ENCODE results near the gene MYH10.

MYH10 gene

DNA sequence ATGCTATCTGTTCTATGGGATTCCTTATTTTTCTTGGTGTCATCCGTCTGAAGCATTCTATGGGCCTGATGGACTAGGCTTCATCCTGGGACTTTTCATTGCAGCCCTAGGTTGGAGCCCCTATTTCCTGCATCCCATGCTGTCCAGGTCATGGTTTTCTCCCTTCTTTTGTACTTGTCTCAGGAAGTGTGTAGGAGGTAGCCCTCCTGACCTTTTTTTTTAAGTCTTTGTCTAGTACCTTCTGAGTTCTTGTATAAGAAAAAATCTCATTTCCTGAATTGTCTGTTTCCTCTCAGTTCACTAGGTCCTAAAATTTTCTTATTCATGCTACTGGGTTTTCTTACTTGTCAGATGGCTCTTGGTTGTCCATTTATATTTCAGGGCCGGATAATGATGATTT, 188.8 kb downstream of the MYH10 start:
- Histone ChIP-seq H3K4me3 (no peak overlapping the region), H3K27ac (no peak overlapping the region)
- TF ChIP-seq, protein P1, sequence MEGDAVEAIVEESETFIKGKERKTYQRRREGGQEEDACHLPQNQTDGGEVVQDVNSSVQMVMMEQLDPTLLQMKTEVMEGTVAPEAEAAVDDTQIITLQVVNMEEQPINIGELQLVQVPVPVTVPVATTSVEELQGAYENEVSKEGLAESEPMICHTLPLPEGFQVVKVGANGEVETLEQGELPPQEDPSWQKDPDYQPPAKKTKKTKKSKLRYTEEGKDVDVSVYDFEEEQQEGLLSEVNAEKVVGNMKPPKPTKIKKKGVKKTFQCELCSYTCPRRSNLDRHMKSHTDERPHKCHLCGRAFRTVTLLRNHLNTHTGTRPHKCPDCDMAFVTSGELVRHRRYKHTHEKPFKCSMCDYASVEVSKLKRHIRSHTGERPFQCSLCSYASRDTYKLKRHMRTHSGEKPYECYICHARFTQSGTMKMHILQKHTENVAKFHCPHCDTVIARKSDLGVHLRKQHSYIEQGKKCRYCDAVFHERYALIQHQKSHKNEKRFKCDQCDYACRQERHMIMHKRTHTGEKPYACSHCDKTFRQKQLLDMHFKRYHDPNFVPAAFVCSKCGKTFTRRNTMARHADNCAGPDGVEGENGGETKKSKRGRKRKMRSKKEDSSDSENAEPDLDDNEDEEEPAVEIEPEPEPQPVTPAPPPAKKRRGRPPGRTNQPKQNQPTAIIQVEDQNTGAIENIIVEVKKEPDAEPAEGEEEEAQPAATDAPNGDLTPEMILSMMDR (IDR thresholded peaks at IDR 0.05): no peak
- DNase-seq (ENCODE audit: low spot score): no peak

DNA sequence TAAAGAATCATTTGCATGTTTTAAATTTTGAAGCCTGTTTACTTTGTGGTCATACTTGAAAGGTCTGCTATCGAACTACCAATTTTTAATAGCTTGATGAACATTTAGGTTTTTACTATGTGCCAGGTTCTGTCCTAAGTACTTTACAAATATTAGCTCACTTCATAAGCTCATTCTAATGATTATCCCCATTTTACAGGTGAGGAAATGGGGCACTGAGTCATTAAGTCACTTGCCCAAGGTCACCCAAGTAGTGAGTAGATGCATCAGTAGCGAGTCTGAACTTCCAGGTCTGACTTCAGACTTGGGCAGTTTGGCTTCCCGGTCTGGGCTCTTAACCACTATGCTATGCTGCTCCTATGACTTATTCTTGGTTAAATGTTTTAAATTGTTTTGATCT, 190.8 kb downstream of the MYH10 start:
- no peak for DNase-seq (ENCODE audit: low spot score)
- TF ChIP-seq, protein P1 (IDR thresholded peaks at IDR 0.05): no peak
- H3K4me3 ChIP-seq: no peak overlapping the region
- H3K27ac ChIP-seq: no peak overlapping the region

- no peak overlapping the region for H3K27ac ChIP-seq
- no peak overlapping the region for H3K4me3 ChIP-seq
- TF ChIP-seq, protein P1 (IDR thresholded peaks at IDR 0.05): no peak
- DNase-seq (ENCODE audit: low spot score): no peak
Observed at GRCh38 chr17:8438441-8438840, 192.1 kb downstream of the MYH10 start.

GRCh38 chr17:8436844-8437171, 193.7 kb downstream of the MYH10 start:
- Histone ChIP-seq H3K27ac (peak overlapping the region; percentile 99), H3K4me3 (peak overlapping the region; percentile 91)
- TF ChIP-seq, protein P1 (IDR thresholded peaks at IDR 0.05): no peak
- DNase-seq (ENCODE audit: low spot score): no peak

- peak; percentile 89 for DNase-seq (ENCODE audit: low spot score)
- H3K27ac ChIP-seq: peak overlapping the region; percentile 99
- peak overlapping the region; percentile 91 for H3K4me3 ChIP-seq
- TF ChIP-seq, protein P1 (IDR thresholded peaks at IDR 0.05): no peak
Observed at GRCh38 chr17:8436169-8436843, 194.2 kb downstream of the MYH10 start.

DNA sequence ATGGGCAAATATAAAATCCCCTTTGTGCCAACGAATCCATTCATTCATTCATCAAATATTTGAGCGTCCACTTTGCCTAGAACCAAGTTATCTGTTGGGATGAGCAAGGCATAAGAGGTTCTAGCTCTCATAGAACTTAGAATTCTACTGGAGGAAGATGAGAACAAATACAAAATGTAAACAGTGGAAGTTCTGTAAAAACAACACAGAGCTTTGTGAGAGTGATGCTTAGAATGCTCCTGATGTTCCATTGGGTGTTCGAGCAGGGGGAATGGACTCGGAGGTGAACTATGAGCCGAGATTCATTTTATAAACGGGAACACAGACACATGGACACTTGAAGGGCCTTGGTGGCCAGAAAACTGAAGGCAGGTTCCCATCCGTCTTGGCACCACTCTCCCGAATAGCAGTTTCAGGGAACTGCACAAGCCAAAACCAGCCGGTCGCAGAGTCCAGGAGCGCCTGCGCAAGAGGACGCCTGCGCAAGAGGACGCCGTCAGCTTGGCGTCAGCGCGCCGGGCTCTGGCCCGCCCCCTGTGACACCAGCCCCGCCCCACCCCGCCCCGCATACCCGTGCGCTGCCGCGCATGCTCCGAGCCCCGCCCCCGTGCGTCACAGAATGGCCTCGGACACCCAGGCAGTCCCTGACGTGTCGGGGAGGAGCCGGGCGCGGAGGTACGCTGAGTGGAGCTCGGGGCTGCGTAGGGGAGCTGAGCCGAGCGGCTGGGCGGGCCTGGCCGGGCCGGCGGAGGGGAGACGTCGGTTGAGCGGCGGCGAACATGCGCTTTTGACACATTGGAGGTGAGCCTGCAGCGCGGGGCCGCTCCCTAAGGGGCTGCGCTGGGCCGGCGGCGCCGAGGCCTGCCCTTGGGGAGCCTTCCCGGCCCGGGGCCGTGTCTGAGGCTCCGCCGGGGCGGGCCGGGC, 195.0 kb downstream of the MYH10 start, which contains the start of gene NDEL1:
TSS of gene NDEL1 (plus strand) at position 640 of the 924 bp plus-strand sequence. CDS start 8,388 bp downstream, outside the sequence.
- H3K4me3 ChIP-seq: peak within 1 kb of the TSS; percentile 91
- DNase-seq (ENCODE audit: low spot score): peak; percentile 99
- TF ChIP-seq, protein P1 (IDR thresholded peaks at IDR 0.05): no peak
- H3K27ac ChIP-seq: peak within 1 kb of the TSS; percentile 99
